Caco-2 (cell line): ENCODE data around the gene ZNF747. TPM values are rescaled to one million over a fixed set of nuclear protein-coding genes. Genes with fewer than 3 reads are reported as not detected.

Experiments
- BruUV-seq: library from RNA; stranded (reverse); fragments of 400-500 nt; replicated peaks from 2 replicates; lab custom pipeline; 2021; lab: Mats Ljungman, UMichigan
- CTCF ChIA-PET: fragments of 300-600 bp; sonication (Branson Sonifier 250); formaldehyde crosslinking; loops from one replicate; lab custom pipeline; 2022; ENCODE audit warnings: antibody characterized with exemption; lab: Charles Lee
- POLR2A ChIA-PET: fragments of 300-600 bp; sonication (Branson Sonifier 250); formaldehyde crosslinking; loops from one replicate; lab custom pipeline; 2022; ENCODE audit warnings: antibody characterized with exemption; lab: Charles Lee
- DNase-seq, 2 experiments: peaks; one replicate each; pipeline versions ENCODE4 v3.0.0 to v3.0.0-alpha.2; 2020 to 2022
- H3K27me3 ChIP-seq: replicated peaks from 2 replicates; pipeline ENCODE4 v1.6.0; 2011; ENCODE audit warnings: low read length; ENCODE audit not compliant: control insufficient read depth, insufficient read depth
- H3K36me3 ChIP-seq: 2 replicates; pipeline ENCODE4 v1.5.1; 2011; ENCODE audit warnings: low read length; ENCODE audit not compliant: control insufficient read depth, insufficient read depth
- H3K4me1 ChIP-seq: fragments of 250-450 bp; sonication (Bioruptor Pico); 2 replicates; pipeline ENCODE4 v1.5.1; 2020; ENCODE audit warnings: mild to moderate bottlenecking
- H3K4me3 ChIP-seq: 2 replicates; pipeline ENCODE4 v1.5.1; 2011; ENCODE audit warnings: low read depth, mild to moderate bottlenecking, control low read depth, low read length
- H3K9me3 ChIP-seq: fragments of 250-450 bp; sonication (Bioruptor Pico); 2 replicates; pipeline ENCODE4 v1.5.1; 2020; ENCODE audit warnings: mild to moderate bottlenecking, moderate library complexity
- H3K27ac Mint-ChIP-seq: one replicate; pipeline ENCODE4 v1.8.0; 2022; ENCODE audit warnings: mixed read lengths; ENCODE audit not compliant: unreplicated experiment
- H3K27me3 Mint-ChIP-seq: one replicate; pipeline ENCODE4 v1.8.0; 2022; ENCODE audit warnings: mixed read lengths; ENCODE audit not compliant: insufficient read depth, unreplicated experiment
- H3K36me3 Mint-ChIP-seq: one replicate; pipeline ENCODE4 v1.8.0; 2022; ENCODE audit warnings: mild to moderate bottlenecking, mixed read lengths; ENCODE audit not compliant: insufficient read depth, unreplicated experiment
- H3K4me1 Mint-ChIP-seq: one replicate; pipeline ENCODE4 v1.8.0; 2022; ENCODE audit warnings: low read depth, mixed read lengths; ENCODE audit not compliant: unreplicated experiment
- H3K4me3 Mint-ChIP-seq: one replicate; pipeline ENCODE4 v1.8.0; 2022; ENCODE audit warnings: mild to moderate bottlenecking, moderate library complexity, mixed read lengths; ENCODE audit not compliant: unreplicated experiment
- H3K9me3 Mint-ChIP-seq: one replicate; pipeline ENCODE4 v1.8.0; 2022; ENCODE audit warnings: mixed read lengths; ENCODE audit not compliant: unreplicated experiment
- CTCF ChIP-seq, 2 experiments: fragments of 200-600 bp in 1 of 2; IDR thresholded peaks; 1 replicate in 1 of 2; 2 replicates in 1 of 2; pipeline versions ENCODE4 v1.5.1 to v1.8.0; 2011 to 2022; ENCODE audit warnings: antibody characterized with exemption in 1 of 2, control low read depth in 1 of 2, inconsistent platforms in 1 of 2, low read depth in 1 of 2, low read length in 1 of 2, mild to moderate bottlenecking in 1 of 2, moderate library complexity in 1 of 2; ENCODE audit not compliant: insufficient read depth in 1 of 2, severe bottlenecking in 1 of 2, unreplicated experiment in 1 of 2
- intact Hi-C: fragments of 100-400 bp; cut with micrococcal nuclease; formaldehyde crosslinking; loops from one replicate; pipeline ENCODE4 v1.10.0; 2022; ENCODE audit not compliant: unreplicated experiment
- total RNA-seq: library from RNA; stranded (reverse); gene quantifications from 2 replicates; pipeline ENCODE4 v1.2.3, GENCODE V29; 2022

ZNF747 gene
- total RNA-seq, 1 experiment from 2014 or later, result 8.1 TPM

- Mint-ChIP-seq H3K4me1 (no peaks in the 10 kb centered on the region), H3K36me3 (no peaks in the 10 kb centered on the region), H3K4me3 (no peak overlapping the region), H3K27ac (no peak overlapping the region), H3K27me3 (no peaks in the 10 kb centered on the region), H3K9me3 (no peaks in the 10 kb centered on the region)
- ChIA-PET POLR2A (no interaction called here), CTCF (no interaction called here)
- intact Hi-C loops, result no loop called here
- Histone ChIP-seq H3K36me3 (no peaks in the 10 kb centered on the region), H3K9me3 (no peaks in the 10 kb centered on the region), H3K4me1 (no peaks in the 10 kb centered on the region), H3K4me3 (no peak overlapping the region), H3K27me3 (no peaks in the 10 kb centered on the region)
- no peak for DNase-seq
- BruUV-seq, result no TSS peak
- TF ChIP-seq CTCF (IDR thresholded peaks at IDR 0.05; ENCODE audit: insufficient read depth in 1 of 2, low read depth in 1 of 2, low read length in 1 of 2, severe bottlenecking in 1 of 2, unreplicated experiment in 1 of 2), result no peak
Measured at GRCh38 chr16:30494709-30495108, 39.9 kb downstream of the ZNF747 start.

- no peak overlapping the region for H3K4me3 ChIP-seq
- Mint-ChIP-seq H3K27ac (no peak overlapping the region), H3K4me1 (no peaks in the 10 kb centered on the region), H3K27me3 (no peaks in the 10 kb centered on the region), H3K9me3 (no peaks in the 10 kb centered on the region), H3K4me3 (no peak overlapping the region), H3K36me3 (no peaks in the 10 kb centered on the region)
- no peaks in the 10 kb centered on the region for H3K27me3 ChIP-seq
- no TSS peak for BruUV-seq
- ChIA-PET POLR2A (no interaction called here), CTCF (no interaction called here)
- intact Hi-C loops, result no loop called here
- no peaks in the 10 kb centered on the region for H3K36me3 ChIP-seq
- TF ChIP-seq CTCF (IDR thresholded peaks at IDR 0.05; ENCODE audit: insufficient read depth in 1 of 2, low read depth in 1 of 2, low read length in 1 of 2, severe bottlenecking in 1 of 2, unreplicated experiment in 1 of 2), result no peak
- no peaks in the 10 kb centered on the region for H3K4me1 ChIP-seq
- no peaks in the 10 kb centered on the region for H3K9me3 ChIP-seq
- no peak for DNase-seq
Measured at GRCh38 chr16:30493941-30494488, 40.6 kb downstream of the ZNF747 start.

GRCh38 chr16:30491744-30492308 lies 42.8 kb downstream of the ZNF747 start:
- no peak for DNase-seq
- Mint-ChIP-seq H3K4me1 (no peaks in the 10 kb centered on the region), H3K9me3 (no peaks in the 10 kb centered on the region), H3K27me3 (no peaks in the 10 kb centered on the region), H3K36me3 (no peaks in the 10 kb centered on the region), H3K27ac (no peak overlapping the region), H3K4me3 (no peak overlapping the region)
- no peaks in the 10 kb centered on the region for H3K36me3 ChIP-seq
- intact Hi-C loops, result no loop called here
- H3K4me3 ChIP-seq, result no peak overlapping the region
- H3K27me3 ChIP-seq, result no peaks in the 10 kb centered on the region
- no peak for TF ChIP-seq CTCF (IDR thresholded peaks at IDR 0.05; ENCODE audit: insufficient read depth in 1 of 2, low read depth in 1 of 2, low read length in 1 of 2, severe bottlenecking in 1 of 2, unreplicated experiment in 1 of 2)
- no TSS peak for BruUV-seq
- ChIA-PET POLR2A (no interaction called here), CTCF (no interaction called here)
- H3K9me3 ChIP-seq, result no peaks in the 10 kb centered on the region
- no peaks in the 10 kb centered on the region for H3K4me1 ChIP-seq
